GM12875 (cell line): ENCODE measurements around the gene NECTIN1.

Experiments used
- H3K4me3 ChIP-seq: one replicate; pipeline ENCODE4 v1.5.1; 2011; ENCODE audit warnings: low read depth, low read length, control low read depth
- TF ChIP-seq, protein P1 (sequence below): IDR thresholded peaks from 2 replicates; pipeline ENCODE4 v1.5.1; 2011; ENCODE audit warnings: low read depth, mild to moderate bottlenecking, control low read depth, inconsistent platforms, low read length, moderate library complexity, borderline replicate concordance; ENCODE audit not compliant: insufficient read depth

The NECTIN1 gene

DNA sequence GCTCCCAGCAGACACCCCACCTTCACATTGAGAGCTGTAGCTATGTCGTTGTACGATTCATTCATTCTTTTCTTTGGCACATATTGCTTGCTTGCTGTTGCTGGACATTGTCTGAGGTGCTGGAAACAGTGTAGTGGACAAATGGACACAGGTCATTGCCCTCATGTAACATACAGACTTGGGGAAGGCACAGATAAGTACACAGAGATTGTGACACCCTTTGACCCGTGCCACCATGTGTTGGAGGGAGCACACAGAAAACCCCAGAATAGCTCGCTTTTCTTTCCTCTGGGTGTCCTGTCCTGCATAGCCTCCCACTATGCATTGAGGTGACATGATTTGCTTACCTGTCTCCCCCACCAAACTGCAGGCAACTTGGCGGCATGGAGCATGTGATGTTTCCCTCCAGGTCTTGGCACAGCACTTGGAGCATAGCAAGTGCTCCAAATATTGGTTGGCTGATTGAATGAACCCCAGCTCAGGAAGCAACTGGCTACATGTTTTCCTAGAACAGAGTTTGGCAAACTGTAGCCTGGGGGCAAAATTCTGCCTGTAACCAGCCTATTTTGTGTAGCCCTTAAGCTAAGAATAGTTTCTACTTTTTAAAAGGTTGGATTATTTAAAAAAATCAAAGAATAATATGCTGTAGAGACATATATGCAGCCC, 30.9 kb upstream of the NECTIN1 start:
- H3K4me3 ChIP-seq = no peak overlapping the region
- TF ChIP-seq, protein P1, sequence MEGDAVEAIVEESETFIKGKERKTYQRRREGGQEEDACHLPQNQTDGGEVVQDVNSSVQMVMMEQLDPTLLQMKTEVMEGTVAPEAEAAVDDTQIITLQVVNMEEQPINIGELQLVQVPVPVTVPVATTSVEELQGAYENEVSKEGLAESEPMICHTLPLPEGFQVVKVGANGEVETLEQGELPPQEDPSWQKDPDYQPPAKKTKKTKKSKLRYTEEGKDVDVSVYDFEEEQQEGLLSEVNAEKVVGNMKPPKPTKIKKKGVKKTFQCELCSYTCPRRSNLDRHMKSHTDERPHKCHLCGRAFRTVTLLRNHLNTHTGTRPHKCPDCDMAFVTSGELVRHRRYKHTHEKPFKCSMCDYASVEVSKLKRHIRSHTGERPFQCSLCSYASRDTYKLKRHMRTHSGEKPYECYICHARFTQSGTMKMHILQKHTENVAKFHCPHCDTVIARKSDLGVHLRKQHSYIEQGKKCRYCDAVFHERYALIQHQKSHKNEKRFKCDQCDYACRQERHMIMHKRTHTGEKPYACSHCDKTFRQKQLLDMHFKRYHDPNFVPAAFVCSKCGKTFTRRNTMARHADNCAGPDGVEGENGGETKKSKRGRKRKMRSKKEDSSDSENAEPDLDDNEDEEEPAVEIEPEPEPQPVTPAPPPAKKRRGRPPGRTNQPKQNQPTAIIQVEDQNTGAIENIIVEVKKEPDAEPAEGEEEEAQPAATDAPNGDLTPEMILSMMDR = no peak

DNA sequence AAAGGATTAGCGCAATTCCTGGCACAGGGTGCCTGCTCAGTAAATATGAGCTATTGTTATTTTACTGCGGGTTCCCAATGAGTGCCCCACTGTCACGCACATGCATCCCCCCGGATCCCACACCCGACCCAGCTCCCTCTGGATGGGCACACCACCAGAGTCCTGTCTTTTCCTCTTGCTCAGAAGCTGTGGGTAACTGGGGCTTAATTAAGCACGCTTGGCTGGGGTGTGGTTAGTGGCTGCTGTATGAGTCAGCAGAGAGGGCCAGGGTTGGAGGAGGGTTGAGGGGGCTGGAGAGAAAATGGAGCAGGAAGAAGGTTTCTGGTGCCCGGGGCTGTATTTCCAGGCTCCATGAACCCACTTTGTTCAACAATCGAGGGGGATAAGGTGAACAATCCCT, 30.3 kb upstream of the NECTIN1 start:
- H3K4me3 ChIP-seq = no peak overlapping the region
- TF ChIP-seq, protein P1 = no peak

DNA sequence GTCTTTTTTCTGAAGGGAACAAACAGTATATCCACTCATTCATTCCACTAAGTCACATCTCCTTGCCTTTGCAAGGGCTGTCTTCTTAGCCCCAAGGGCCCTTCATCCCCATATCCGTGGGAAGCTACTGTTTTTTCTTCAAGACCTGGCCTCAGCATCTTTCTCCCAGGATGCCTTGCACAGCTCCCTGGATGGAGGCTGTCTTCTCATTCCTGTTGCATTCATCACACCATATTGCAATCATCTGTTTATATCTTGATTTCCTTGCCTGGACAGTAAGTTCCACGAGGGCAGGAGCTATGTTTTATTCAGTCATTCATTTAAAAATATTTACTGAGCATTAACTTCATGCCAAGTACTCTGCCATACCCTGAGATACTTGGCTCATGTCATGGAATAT, 29.3 kb upstream of the NECTIN1 start:
- H3K4me3 ChIP-seq = no peak overlapping the region
- TF ChIP-seq, protein P1 = no peak

DNA sequence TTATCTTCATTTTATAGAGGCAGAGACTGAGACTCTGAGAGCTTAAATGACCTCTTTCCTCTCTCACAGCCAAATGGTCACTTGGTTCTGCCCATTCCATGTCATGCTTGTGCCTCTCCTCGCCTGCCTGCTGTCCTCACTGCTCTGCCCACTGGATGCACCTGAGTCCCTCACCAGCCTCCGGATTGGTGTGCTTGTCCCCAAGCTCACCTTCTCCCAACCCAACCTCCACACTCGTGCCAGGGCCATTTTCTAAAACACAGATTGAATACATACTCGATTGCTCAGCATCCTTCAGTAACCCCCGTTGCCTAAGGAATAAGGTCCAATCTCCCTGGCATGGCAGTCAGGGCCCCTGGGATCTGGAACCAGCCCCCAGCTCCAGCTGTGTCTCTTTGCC, 28.4 kb upstream of the NECTIN1 start:
- TF ChIP-seq, protein P1 = no peak
- H3K4me3 ChIP-seq = no peak overlapping the region

- H3K4me3 ChIP-seq = no peak overlapping the region
- TF ChIP-seq, protein P1 = no peak
Observed at GRCh38 chr11:119756169-119756865, 27.3 kb upstream of the NECTIN1 start.

GRCh38 chr11:119755356-119756071, 26.5 kb upstream of the NECTIN1 start:
- TF ChIP-seq, protein P1 = no peak
- H3K4me3 ChIP-seq = no peak overlapping the region
